Measurements from ENCODE around the gene SALL1.

DNA sequence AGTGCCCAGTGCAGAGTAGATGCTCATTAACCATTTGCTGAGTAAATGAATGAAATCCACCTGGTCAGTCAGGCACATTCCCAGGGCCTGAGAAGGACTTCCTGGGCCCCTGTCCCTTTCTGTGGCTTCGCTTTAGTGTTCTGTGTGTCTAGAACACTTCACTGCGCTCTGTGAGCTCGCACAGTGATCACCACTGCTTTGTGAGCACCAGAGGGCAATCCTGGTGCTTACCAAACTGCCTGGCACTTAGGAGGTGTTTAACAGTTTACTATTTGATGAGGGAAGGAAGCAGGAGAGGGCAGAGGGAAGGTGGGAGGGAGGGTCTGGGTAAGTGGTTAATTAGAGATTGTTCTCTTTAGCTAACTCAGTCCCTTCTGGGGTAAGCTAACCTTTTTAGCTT is 26.2 kb downstream of the SALL1 start:
- TF ChIP-seq, protein P1, sequence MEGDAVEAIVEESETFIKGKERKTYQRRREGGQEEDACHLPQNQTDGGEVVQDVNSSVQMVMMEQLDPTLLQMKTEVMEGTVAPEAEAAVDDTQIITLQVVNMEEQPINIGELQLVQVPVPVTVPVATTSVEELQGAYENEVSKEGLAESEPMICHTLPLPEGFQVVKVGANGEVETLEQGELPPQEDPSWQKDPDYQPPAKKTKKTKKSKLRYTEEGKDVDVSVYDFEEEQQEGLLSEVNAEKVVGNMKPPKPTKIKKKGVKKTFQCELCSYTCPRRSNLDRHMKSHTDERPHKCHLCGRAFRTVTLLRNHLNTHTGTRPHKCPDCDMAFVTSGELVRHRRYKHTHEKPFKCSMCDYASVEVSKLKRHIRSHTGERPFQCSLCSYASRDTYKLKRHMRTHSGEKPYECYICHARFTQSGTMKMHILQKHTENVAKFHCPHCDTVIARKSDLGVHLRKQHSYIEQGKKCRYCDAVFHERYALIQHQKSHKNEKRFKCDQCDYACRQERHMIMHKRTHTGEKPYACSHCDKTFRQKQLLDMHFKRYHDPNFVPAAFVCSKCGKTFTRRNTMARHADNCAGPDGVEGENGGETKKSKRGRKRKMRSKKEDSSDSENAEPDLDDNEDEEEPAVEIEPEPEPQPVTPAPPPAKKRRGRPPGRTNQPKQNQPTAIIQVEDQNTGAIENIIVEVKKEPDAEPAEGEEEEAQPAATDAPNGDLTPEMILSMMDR (IDR thresholded peaks at IDR 0.05) = no peak
- no peak for TF ChIP-seq POLR2AphosphoS5 (IDR thresholded peaks at IDR 0.05; ENCODE audit: low read depth, low read length)
- TF ChIP-seq, protein P2, sequence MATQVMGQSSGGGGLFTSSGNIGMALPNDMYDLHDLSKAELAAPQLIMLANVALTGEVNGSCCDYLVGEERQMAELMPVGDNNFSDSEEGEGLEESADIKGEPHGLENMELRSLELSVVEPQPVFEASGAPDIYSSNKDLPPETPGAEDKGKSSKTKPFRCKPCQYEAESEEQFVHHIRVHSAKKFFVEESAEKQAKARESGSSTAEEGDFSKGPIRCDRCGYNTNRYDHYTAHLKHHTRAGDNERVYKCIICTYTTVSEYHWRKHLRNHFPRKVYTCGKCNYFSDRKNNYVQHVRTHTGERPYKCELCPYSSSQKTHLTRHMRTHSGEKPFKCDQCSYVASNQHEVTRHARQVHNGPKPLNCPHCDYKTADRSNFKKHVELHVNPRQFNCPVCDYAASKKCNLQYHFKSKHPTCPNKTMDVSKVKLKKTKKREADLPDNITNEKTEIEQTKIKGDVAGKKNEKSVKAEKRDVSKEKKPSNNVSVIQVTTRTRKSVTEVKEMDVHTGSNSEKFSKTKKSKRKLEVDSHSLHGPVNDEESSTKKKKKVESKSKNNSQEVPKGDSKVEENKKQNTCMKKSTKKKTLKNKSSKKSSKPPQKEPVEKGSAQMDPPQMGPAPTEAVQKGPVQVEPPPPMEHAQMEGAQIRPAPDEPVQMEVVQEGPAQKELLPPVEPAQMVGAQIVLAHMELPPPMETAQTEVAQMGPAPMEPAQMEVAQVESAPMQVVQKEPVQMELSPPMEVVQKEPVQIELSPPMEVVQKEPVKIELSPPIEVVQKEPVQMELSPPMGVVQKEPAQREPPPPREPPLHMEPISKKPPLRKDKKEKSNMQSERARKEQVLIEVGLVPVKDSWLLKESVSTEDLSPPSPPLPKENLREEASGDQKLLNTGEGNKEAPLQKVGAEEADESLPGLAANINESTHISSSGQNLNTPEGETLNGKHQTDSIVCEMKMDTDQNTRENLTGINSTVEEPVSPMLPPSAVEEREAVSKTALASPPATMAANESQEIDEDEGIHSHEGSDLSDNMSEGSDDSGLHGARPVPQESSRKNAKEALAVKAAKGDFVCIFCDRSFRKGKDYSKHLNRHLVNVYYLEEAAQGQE (IDR thresholded peaks at IDR 0.05; ENCODE audit: insufficient read depth in 1 of 2, low read depth in 2 of 2, low read length in 1 of 2) = no peak
- no peak for TF ChIP-seq SIN3A (IDR thresholded peaks at IDR 0.05; ENCODE audit: borderline replicate concordance, insufficient read depth, low read depth, low read length)
